ENCODE data around the gene MORC1. TPM values are rescaled to one million over a fixed set of nuclear protein-coding genes. Genes with fewer than 3 reads are reported as not detected.
"Not testable (repeated sequence)": the region's sequence is repeated elsewhere in the genome, so short reads cannot be mapped to it uniquely, and the experiment has no call there.

MORC1 gene, protein sequence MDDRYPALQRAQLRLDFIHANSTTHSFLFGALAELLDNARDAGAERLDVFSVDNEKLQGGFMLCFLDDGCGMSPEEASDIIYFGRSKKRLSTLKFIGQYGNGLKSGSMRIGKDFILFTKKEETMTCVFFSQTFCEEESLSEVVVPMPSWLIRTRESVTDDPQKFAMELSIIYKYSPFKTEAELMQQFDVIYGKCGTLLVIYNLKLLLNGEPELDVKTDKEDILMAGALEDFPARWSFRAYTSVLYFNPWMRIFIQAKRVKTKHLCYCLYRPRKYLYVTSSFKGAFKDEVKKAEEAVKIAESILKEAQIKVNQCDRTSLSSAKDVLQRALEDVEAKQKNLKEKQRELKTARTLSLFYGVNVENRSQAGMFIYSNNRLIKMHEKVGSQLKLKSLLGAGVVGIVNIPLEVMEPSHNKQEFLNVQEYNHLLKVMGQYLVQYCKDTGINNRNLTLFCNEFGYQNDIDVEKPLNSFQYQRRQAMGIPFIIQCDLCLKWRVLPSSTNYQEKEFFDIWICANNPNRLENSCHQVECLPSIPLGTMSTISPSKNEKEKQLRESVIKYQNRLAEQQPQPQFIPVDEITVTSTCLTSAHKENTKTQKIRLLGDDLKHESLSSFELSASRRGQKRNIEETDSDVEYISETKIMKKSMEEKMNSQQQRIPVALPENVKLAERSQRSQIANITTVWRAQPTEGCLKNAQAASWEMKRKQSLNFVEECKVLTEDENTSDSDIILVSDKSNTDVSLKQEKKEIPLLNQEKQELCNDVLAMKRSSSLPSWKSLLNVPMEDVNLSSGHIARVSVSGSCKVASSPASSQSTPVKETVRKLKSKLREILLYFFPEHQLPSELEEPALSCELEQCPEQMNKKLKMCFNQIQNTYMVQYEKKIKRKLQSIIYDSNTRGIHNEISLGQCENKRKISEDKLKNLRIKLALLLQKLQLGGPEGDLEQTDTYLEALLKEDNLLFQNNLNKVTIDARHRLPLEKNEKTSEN
- not detected in 2 replicates for total RNA-seq (2014; rRNA removed; shearing (Covaris generic))

DNA sequence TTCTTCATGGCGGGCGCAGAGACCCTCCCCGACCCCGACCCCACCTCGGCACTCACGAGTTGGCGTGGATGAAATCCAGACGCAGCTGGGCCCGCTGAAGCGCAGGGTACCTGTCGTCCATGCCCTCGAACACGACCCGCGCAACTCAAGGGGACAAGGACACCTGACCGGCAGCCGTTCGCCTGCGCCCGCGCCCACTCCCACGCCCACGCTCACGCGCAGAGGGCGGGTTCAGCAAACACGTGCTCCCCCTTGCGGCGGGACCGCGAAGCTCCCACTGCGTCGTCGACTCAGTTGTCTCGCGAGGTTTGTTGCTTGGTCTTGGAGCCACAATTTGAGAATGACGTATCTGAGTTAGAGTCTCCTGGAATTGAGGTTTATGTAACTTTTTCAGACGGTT, at the start of gene MORC1:
MORC1 (minus strand) TSS at position 196 of the 400 bp plus-strand sequence; CDS start at position 121, 75 bp downstream.
- Histone ChIP-seq H3K4me3 (ENCODE audit: insufficient read depth, low read depth, low read length) (no peak within 1 kb of the TSS), H3K36me3 (replicated peaks; ENCODE audit: control insufficient read depth, insufficient read depth, low read length) (no peaks in the 10 kb centered on the region), H3K27me3 (ENCODE audit: control insufficient read depth, insufficient read depth, low read length) (no peaks in the 10 kb centered on the region)
- DNase-seq: no peak

DNA sequence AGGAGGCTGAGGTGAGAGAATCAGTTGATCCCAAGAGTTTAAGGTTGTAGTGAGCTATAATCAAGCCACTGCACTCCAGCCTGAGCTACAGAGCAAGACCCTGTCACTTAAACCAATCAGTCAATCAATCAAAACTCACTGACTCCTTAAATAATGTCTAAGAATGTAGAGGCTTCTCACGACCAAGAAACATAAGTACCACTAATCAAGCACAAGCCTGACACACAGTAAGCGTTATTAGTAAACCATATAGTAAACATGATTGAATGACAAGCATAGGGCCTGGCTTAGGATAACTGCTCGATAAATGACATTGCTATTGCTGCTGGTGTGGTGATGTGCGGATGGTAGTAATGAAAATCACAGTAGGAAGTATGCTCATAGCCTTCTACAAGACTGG, 48.0 kb upstream of the MORC1 start:
- H3K36me3 ChIP-seq (replicated peaks; ENCODE audit: control insufficient read depth, insufficient read depth, low read length): no peaks in the 10 kb centered on the region
- H3K27me3 ChIP-seq (ENCODE audit: control insufficient read depth, insufficient read depth, low read length): no peaks in the 10 kb centered on the region
- H3K4me3 ChIP-seq (ENCODE audit: insufficient read depth, low read depth, low read length): no peak overlapping the region
- DNase-seq: no peak

DNA sequence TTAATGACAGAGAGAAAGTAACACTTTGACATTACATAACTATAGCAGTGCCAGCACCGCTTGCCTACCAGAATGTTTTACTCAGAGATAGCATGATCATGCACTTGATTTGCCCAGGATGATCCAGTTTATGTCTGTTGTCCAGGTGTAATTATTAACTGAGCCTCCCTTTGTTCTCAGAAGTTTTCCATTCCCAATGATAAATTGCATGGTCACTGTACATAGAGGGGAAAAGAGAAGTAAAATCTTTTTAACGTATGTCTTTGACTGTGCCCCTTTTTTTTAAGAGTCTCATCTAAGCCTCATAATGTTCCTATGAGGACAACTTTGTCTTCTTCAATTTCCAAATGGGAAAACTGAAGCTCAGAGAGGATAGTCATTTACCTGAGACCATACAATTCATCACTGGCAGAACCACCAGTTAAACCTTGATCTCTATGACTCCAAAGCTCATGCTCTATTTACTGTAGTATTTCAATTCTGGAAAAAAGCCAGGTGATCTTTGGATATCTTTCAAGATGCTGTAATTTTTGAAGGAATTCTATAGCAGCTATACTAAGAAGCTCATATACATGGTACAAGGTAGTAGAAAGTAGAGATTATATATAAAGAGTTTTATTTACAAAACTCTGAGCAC, 43.7 kb upstream of the MORC1 start:
- Histone ChIP-seq H3K36me3 (replicated peaks; ENCODE audit: control insufficient read depth, insufficient read depth, low read length) (no peaks in the 10 kb centered on the region), H3K27me3 (ENCODE audit: control insufficient read depth, insufficient read depth, low read length) (no peaks in the 10 kb centered on the region), H3K4me3 (ENCODE audit: insufficient read depth, low read depth, low read length) (no peak overlapping the region)
- DNase-seq: no peak

DNA sequence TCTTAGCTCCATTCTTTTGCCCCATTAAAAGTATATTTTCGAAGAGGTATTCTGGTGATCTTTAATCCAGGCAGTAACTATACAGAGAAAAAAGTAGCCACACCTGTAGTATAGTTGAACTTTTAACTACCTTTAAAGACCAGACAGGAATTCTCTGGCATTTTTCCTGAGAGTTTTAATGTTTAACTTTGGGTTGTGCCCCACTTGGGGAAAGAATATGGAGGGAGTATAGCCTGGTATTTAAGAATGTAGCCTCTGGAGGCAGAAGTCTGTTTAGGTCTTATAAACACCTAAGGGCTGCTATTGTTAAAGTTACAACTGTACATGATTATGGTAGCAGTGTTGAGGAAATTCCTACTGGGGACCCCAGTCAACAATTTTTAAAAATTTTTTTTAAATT, 37.9 kb upstream of the MORC1 start:
- DNase-seq: no peak
- H3K4me3 ChIP-seq (ENCODE audit: insufficient read depth, low read depth, low read length): no peak overlapping the region
- H3K27me3 ChIP-seq (ENCODE audit: control insufficient read depth, insufficient read depth, low read length): no peaks in the 10 kb centered on the region
- no peaks in the 10 kb centered on the region for H3K36me3 ChIP-seq (replicated peaks; ENCODE audit: control insufficient read depth, insufficient read depth, low read length)

DNA sequence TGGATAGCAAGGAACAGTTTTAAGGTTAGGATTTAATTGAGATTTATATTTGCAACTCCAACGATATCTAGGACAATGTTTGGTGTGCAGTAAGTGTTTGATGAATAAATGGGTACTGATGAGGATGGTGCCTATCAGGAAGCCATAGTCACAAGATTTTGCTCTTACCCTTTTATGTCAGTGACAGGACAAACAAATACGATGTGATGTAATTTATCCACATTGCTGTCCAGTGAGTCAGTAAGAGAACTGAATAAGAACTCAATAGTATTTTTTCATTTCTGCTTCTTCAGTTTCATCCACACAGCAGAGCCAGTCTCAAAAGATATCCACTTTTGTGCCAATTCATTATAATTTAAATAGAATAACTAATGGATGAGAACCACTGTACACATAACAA, 37.0 kb upstream of the MORC1 start:
- DNase-seq: no peak
- Histone ChIP-seq H3K4me3 (ENCODE audit: insufficient read depth, low read depth, low read length) (no peak overlapping the region), H3K36me3 (replicated peaks; ENCODE audit: control insufficient read depth, insufficient read depth, low read length) (no peaks in the 10 kb centered on the region), H3K27me3 (ENCODE audit: control insufficient read depth, insufficient read depth, low read length) (no peaks in the 10 kb centered on the region)

DNA sequence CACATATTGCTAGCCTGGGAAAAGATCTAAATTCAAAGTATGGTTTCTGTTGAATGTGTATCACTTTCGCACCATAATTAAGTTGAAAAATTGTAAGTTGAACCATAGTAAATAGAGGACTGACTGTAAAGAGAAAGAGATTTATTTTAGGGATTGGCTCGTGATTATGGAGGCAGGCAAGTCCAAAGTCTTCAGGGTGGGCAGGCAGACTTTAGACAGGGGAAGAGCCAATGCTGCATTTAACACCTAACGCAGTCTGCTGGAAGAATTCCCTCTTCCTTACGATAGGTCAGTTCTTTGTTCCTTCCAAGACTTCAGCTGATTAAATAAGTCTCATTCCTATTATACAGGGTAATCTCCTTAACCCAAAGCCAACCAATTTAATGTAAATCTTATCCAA, 34.4 kb upstream of the MORC1 start:
- no peak overlapping the region for H3K4me3 ChIP-seq (ENCODE audit: insufficient read depth, low read depth, low read length)
- no peak for DNase-seq
- H3K27me3 ChIP-seq (ENCODE audit: control insufficient read depth, insufficient read depth, low read length): no peaks in the 10 kb centered on the region
- no peaks in the 10 kb centered on the region for H3K36me3 ChIP-seq (replicated peaks; ENCODE audit: control insufficient read depth, insufficient read depth, low read length)

DNA sequence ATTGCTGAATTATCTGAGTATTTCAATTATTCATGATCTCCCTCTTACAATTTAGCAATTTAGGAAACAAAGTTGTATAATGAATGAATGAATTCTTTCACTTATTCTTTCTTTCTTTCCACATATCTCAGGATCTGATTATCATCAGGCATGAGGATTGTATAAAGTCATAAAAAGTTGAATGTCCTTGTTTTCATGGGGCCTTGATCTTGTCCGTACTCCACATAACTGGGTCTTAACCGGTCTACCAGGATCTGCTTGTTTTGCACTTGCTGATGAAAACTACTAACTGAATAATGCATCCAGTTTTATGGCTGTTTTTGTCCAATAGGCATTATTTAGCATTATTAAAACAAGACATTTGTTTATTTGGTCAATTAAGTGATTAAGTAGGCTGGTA, 31.1 kb upstream of the MORC1 start:
- no peak for DNase-seq
- H3K27me3 ChIP-seq (ENCODE audit: control insufficient read depth, insufficient read depth, low read length): no peaks in the 10 kb centered on the region
- H3K4me3 ChIP-seq (ENCODE audit: insufficient read depth, low read depth, low read length): no peak overlapping the region
- no peaks in the 10 kb centered on the region for H3K36me3 ChIP-seq (replicated peaks; ENCODE audit: control insufficient read depth, insufficient read depth, low read length)

DNA sequence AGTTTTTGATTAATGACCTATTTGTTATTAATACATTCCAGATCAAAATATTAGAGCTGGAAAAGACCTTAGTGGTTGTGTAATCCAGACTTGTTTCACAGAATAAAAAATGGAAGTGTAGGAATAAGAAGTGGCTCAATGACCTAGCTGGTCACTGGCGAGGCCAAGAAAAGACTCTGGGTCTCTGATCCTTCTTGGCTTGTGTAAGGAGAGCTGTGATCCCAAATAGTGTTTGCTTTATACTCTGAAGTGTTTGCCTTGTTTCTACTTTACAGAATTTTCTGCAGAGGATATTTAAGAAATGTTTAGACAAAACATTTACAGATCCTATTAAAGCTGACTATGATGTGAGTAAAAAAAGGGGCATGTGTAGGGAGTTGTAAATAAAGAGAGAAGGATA, 25.7 kb upstream of the MORC1 start:
- Histone ChIP-seq H3K36me3 (replicated peaks; ENCODE audit: control insufficient read depth, insufficient read depth, low read length) (no peaks in the 10 kb centered on the region), H3K4me3 (ENCODE audit: insufficient read depth, low read depth, low read length) (no peak overlapping the region), H3K27me3 (ENCODE audit: control insufficient read depth, insufficient read depth, low read length) (no peaks in the 10 kb centered on the region)
- no peak for DNase-seq

DNA sequence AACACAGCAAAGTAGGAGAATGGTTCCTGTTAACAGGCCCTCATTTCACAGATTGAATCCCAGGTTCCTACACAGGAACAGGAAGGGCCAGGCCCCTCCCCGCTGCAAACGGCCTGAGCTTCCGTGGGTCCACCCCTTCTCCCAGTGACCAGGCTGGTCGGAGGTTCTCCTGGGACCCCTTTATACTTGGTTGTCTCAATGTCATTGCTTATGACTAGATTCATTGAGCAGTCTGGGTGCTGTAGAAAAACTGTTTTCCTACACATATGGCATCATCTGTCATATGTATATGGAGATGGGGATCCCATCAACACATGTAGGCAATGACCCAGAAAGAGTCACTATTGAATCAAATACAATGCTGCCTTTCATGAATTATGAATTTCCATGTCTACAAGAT, 22.4 kb upstream of the MORC1 start:
- no peak for DNase-seq
- Histone ChIP-seq H3K4me3 (ENCODE audit: insufficient read depth, low read depth, low read length) (no peak overlapping the region), H3K36me3 (replicated peaks; ENCODE audit: control insufficient read depth, insufficient read depth, low read length) (no peaks in the 10 kb centered on the region), H3K27me3 (ENCODE audit: control insufficient read depth, insufficient read depth, low read length) (no peaks in the 10 kb centered on the region)

DNA sequence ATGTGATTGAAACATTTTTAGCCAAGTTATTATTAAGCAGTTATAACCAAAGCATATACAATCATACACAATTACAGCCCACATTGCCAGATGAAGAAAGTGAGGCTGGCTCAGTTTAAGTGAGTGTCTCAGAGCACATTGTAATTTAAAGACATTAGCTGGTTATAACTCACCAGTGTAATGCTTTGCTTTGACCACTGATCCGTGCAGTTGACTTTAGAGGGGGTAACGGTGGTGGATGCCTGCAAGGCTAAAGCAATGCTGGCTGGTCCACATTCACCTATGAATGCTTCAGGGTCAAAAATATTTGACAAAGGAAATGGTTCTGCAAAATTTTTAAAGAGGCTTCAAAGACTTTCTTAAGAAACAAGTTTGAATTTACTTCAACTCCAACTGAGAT, 19.8 kb upstream of the MORC1 start:
- no peak overlapping the region for H3K4me3 ChIP-seq (ENCODE audit: insufficient read depth, low read depth, low read length)
- peak; percentile 28 for DNase-seq
- no peaks in the 10 kb centered on the region for H3K27me3 ChIP-seq (ENCODE audit: control insufficient read depth, insufficient read depth, low read length)
- no peaks in the 10 kb centered on the region for H3K36me3 ChIP-seq (replicated peaks; ENCODE audit: control insufficient read depth, insufficient read depth, low read length)

DNA sequence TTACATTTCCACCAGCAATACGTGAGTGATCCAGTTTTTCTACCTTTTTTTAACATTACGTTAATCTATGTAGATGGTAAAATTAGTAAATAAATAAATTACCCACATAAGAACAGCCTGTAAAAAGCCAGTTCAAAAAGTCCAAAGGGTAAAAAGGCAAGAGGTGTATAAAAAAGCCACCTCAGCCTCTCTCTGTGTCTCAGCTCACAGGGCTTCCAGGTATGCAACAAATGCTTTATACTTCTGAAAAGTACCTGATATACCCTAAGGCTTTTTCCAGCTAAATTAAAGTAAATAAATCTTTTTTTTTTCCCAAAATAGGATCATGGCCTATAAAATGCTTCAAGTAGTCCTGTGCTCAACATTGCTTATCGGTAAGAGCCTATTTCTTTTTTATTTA, 18.6 kb upstream of the MORC1 start, which contains the start of gene C3orf85:
C3orf85 (plus strand) TSS at position 197 of the 400 bp plus-strand sequence; CDS start at position 326, 129 bp downstream.
- Histone ChIP-seq H3K36me3 (replicated peaks; ENCODE audit: control insufficient read depth, insufficient read depth, low read length) (no peaks in the 10 kb centered on the region), H3K4me3 (ENCODE audit: insufficient read depth, low read depth, low read length) (no peak within 1 kb of the TSS), H3K27me3 (ENCODE audit: control insufficient read depth, insufficient read depth, low read length) (no peaks in the 10 kb centered on the region)
- DNase-seq: no peak

DNA sequence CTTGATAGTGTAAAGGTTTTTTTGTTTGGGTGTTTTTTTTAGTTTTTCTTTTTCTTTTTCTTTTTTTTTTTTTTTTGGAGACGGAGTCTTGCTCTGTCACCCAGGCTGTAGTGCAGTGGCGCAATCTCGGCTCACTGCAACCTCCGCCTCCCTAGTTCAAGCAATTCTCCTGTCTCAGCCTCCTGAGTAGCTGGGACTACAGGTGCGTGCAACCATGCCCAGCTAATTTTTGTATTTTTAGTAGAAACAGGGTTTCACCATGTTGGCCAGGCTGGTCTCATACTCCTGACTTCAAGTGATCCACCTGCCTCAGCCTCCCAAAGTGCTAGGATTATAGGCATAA, 15.5 kb upstream of the MORC1 start:
- not testable (repeated sequence) for H3K36me3 ChIP-seq (replicated peaks; ENCODE audit: control insufficient read depth, insufficient read depth, low read length); H3K27me3 ChIP-seq (ENCODE audit: control insufficient read depth, insufficient read depth, low read length); DNase-seq; H3K4me3 ChIP-seq (ENCODE audit: insufficient read depth, low read depth, low read length)

DNA sequence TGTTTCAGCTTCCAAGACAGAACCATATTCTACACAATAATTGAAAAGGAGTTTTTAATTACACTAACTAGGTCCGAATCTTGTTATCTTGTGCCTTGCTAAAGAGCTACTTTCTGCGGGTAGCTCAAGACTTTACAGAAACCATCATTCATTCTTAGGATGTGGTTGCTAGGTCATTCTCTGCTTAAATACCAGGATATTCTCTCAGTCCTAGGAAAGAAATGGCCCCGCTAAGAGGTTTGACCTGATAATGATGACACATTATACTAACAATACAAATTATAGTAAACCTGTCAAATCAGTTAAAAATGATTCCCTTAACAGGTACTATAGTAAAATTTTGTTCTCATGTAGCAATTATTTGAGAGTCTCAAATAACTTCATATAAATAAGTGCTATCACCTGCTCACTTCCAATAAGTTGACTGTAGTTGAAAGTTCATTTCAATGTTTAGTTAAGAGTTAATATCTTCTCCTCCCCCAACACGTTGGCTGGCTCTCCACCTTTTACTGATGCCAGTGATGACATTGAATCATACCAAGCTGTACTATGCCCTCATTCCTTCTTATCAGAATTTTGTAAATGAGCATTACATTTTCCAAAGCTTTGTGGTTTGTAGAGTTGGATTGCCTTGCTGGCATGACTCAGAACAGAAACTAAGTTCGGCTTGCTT, 15.0 kb upstream of the MORC1 start:
- no peak for DNase-seq
- no peaks in the 10 kb centered on the region for H3K27me3 ChIP-seq (ENCODE audit: control insufficient read depth, insufficient read depth, low read length)
- H3K36me3 ChIP-seq (replicated peaks; ENCODE audit: control insufficient read depth, insufficient read depth, low read length): no peaks in the 10 kb centered on the region

DNA sequence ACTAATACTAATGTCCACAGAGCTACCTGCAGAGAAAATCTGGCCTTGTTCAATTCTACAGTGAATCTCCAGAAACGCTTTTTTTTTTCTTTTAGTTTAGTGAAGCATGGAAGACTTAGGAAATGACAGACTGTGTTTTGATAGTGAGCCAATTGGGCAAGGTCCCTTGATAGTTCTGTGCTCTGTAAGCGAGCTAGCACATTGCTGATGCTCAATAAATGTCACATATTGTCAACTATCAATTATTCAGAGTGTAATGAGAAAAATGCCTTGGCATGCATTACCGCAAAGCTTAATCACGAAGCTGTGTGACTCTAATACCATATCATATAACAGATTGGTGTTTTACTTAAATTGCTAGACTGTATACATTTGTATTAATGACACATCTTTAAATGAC, 13.3 kb upstream of the MORC1 start:
- no peak overlapping the region for H3K4me3 ChIP-seq (ENCODE audit: insufficient read depth, low read depth, low read length)
- no peak for DNase-seq
- H3K36me3 ChIP-seq (replicated peaks; ENCODE audit: control insufficient read depth, insufficient read depth, low read length): no peaks in the 10 kb centered on the region
- no peaks in the 10 kb centered on the region for H3K27me3 ChIP-seq (ENCODE audit: control insufficient read depth, insufficient read depth, low read length)

More for the DNA sequence above, 15.0 kb upstream of the MORC1 start:
- no peak overlapping the region for H3K4me3 ChIP-seq (ENCODE audit: insufficient read depth, low read depth, low read length)
